ENCODE measurements around the gene HOXD11.

Gene HOXD11

GRCh38 chr2:176076063-176076462 lies 31.0 kb upstream of the HOXD11 start:
- Histone ChIP-seq H3K9ac (ENCODE audit: low read length) (no peak overlapping the region), H3K4me3 (ENCODE audit: low read length) (no peak overlapping the region), H3K27me3 (ENCODE audit: control insufficient read depth, insufficient read depth, low read length) (peaks cover 61% of the 10 kb centered on the region), H3K36me3 (ENCODE audit: control insufficient read depth, insufficient read depth, low read length) (no peaks in the 10 kb centered on the region), H3K4me1 (ENCODE audit: control insufficient read depth, insufficient read depth, low read length) (no peaks in the 10 kb centered on the region), H3K27ac (ENCODE audit: low read depth, low read length) (no peak overlapping the region)

- Histone ChIP-seq H3K4me1 (ENCODE audit: control insufficient read depth, insufficient read depth, low read length) (no peaks in the 10 kb centered on the region), H3K9ac (ENCODE audit: low read length) (no peak overlapping the region), H3K27ac (ENCODE audit: low read depth, low read length) (no peak overlapping the region), H3K36me3 (ENCODE audit: control insufficient read depth, insufficient read depth, low read length) (no peaks in the 10 kb centered on the region), H3K4me3 (ENCODE audit: low read length) (no peak overlapping the region), H3K27me3 (ENCODE audit: control insufficient read depth, insufficient read depth, low read length) (peaks cover 61% of the 10 kb centered on the region)
Observed at GRCh38 chr2:176076796-176077195, 30.3 kb upstream of the HOXD11 start.

- H3K27ac ChIP-seq (ENCODE audit: low read depth, low read length), result no peak overlapping the region
- no peaks in the 10 kb centered on the region for H3K4me1 ChIP-seq (ENCODE audit: control insufficient read depth, insufficient read depth, low read length)
- peaks cover 69% of the 10 kb centered on the region for H3K27me3 ChIP-seq (ENCODE audit: control insufficient read depth, insufficient read depth, low read length)
- no peaks in the 10 kb centered on the region for H3K36me3 ChIP-seq (ENCODE audit: control insufficient read depth, insufficient read depth, low read length)
- H3K4me3 ChIP-seq (ENCODE audit: low read length), result no peak overlapping the region
- no peak overlapping the region for H3K9ac ChIP-seq (ENCODE audit: low read length)
Observed at GRCh38 chr2:176078541-176079284, 28.4 kb upstream of the HOXD11 start.

- Histone ChIP-seq H3K9ac (ENCODE audit: low read length) (no peak overlapping the region), H3K4me1 (ENCODE audit: control insufficient read depth, insufficient read depth, low read length) (no peaks in the 10 kb centered on the region), H3K27ac (ENCODE audit: low read depth, low read length) (no peak overlapping the region), H3K36me3 (ENCODE audit: control insufficient read depth, insufficient read depth, low read length) (no peaks in the 10 kb centered on the region), H3K27me3 (ENCODE audit: control insufficient read depth, insufficient read depth, low read length) (peaks cover 71% of the 10 kb centered on the region), H3K4me3 (ENCODE audit: low read length) (no peak overlapping the region)
Observed at GRCh38 chr2:176079285-176079830, 27.7 kb upstream of the HOXD11 start.

- Histone ChIP-seq H3K27ac (ENCODE audit: low read depth, low read length) (no peak overlapping the region), H3K4me1 (ENCODE audit: control insufficient read depth, insufficient read depth, low read length) (no peaks in the 10 kb centered on the region), H3K36me3 (ENCODE audit: control insufficient read depth, insufficient read depth, low read length) (no peaks in the 10 kb centered on the region), H3K27me3 (ENCODE audit: control insufficient read depth, insufficient read depth, low read length) (peaks cover 75% of the 10 kb centered on the region), H3K4me3 (ENCODE audit: low read length) (peak overlapping the region; percentile 51), H3K9ac (ENCODE audit: low read length) (no peak overlapping the region)
Observed at GRCh38 chr2:176079831-176080539, 27.1 kb upstream of the HOXD11 start.

- no peaks in the 10 kb centered on the region for H3K36me3 ChIP-seq (ENCODE audit: control insufficient read depth, insufficient read depth, low read length)
Observed at GRCh38 chr2:176080540-176081375, 26.3 kb upstream of the HOXD11 start.

GRCh38 chr2:176081376-176081836 lies 25.7 kb upstream of the HOXD11 start:
- H3K36me3 ChIP-seq (ENCODE audit: control insufficient read depth, insufficient read depth, low read length), result no peaks in the 10 kb centered on the region
- H3K9ac ChIP-seq (ENCODE audit: low read length), result no peak overlapping the region
- H3K27me3 ChIP-seq (ENCODE audit: control insufficient read depth, insufficient read depth, low read length), result peaks cover 80% of the 10 kb centered on the region
- H3K4me1 ChIP-seq (ENCODE audit: control insufficient read depth, insufficient read depth, low read length), result no peaks in the 10 kb centered on the region
- H3K27ac ChIP-seq (ENCODE audit: low read depth, low read length), result no peak overlapping the region
- no peak overlapping the region for H3K4me3 ChIP-seq (ENCODE audit: low read length)

More at GRCh38 chr2:176080540-176081375, 26.3 kb upstream of the HOXD11 start:
- Histone ChIP-seq H3K27ac (ENCODE audit: low read depth, low read length) (no peak overlapping the region), H3K4me3 (ENCODE audit: low read length) (peak overlapping the region; percentile 51), H3K4me1 (ENCODE audit: control insufficient read depth, insufficient read depth, low read length) (no peaks in the 10 kb centered on the region), H3K9ac (ENCODE audit: low read length) (no peak overlapping the region), H3K27me3 (ENCODE audit: control insufficient read depth, insufficient read depth, low read length) (peaks cover 77% of the 10 kb centered on the region)

GRCh38 chr2:176081837-176082524 lies 25.1 kb upstream of the HOXD11 start:
- Histone ChIP-seq H3K27ac (ENCODE audit: low read depth, low read length) (no peak overlapping the region), H3K36me3 (ENCODE audit: control insufficient read depth, insufficient read depth, low read length) (no peaks in the 10 kb centered on the region), H3K9ac (ENCODE audit: low read length) (no peak overlapping the region), H3K27me3 (ENCODE audit: control insufficient read depth, insufficient read depth, low read length) (peaks cover 84% of the 10 kb centered on the region), H3K4me1 (ENCODE audit: control insufficient read depth, insufficient read depth, low read length) (no peaks in the 10 kb centered on the region), H3K4me3 (ENCODE audit: low read length) (no peak overlapping the region)

GRCh38 chr2:176082525-176082823 lies 24.6 kb upstream of the HOXD11 start:
- no peak overlapping the region for H3K9ac ChIP-seq (ENCODE audit: low read length)
- H3K27me3 ChIP-seq (ENCODE audit: control insufficient read depth, insufficient read depth, low read length), result peaks cover 87% of the 10 kb centered on the region
- H3K4me3 ChIP-seq (ENCODE audit: low read length), result no peak overlapping the region
- no peaks in the 10 kb centered on the region for H3K36me3 ChIP-seq (ENCODE audit: control insufficient read depth, insufficient read depth, low read length)
- no peaks in the 10 kb centered on the region for H3K4me1 ChIP-seq (ENCODE audit: control insufficient read depth, insufficient read depth, low read length)
- no peak overlapping the region for H3K27ac ChIP-seq (ENCODE audit: low read depth, low read length)

GRCh38 chr2:176082824-176083751 lies 24.0 kb upstream of the HOXD11 start:
- no peak overlapping the region for H3K27ac ChIP-seq (ENCODE audit: low read depth, low read length)
- no peak overlapping the region for H3K4me3 ChIP-seq (ENCODE audit: low read length)
- no peaks in the 10 kb centered on the region for H3K36me3 ChIP-seq (ENCODE audit: control insufficient read depth, insufficient read depth, low read length)
- H3K9ac ChIP-seq (ENCODE audit: low read length), result no peak overlapping the region
- peaks cover 89% of the 10 kb centered on the region for H3K27me3 ChIP-seq (ENCODE audit: control insufficient read depth, insufficient read depth, low read length)
- no peaks in the 10 kb centered on the region for H3K4me1 ChIP-seq (ENCODE audit: control insufficient read depth, insufficient read depth, low read length)

GRCh38 chr2:176083796-176084261 lies 23.3 kb upstream of the HOXD11 start, which contains the start of gene EVX2:
TSS of gene EVX2 (minus strand) at chr2:176083962. CDS start at chr2:176083776, 186 bp downstream.
- H3K9ac ChIP-seq (ENCODE audit: low read length), result no peak within 1 kb of the TSS
- H3K27me3 ChIP-seq (ENCODE audit: control insufficient read depth, insufficient read depth, low read length), result peaks cover 83% of the 10 kb centered on the region
- no peaks in the 10 kb centered on the region for H3K4me1 ChIP-seq (ENCODE audit: control insufficient read depth, insufficient read depth, low read length)
- H3K4me3 ChIP-seq (ENCODE audit: low read length), result no peak within 1 kb of the TSS
- H3K27ac ChIP-seq (ENCODE audit: low read depth, low read length), result no peak within 1 kb of the TSS
- no peaks in the 10 kb centered on the region for H3K36me3 ChIP-seq (ENCODE audit: control insufficient read depth, insufficient read depth, low read length)
